GM11168 (cell line): ENCODE results near the gene STXBP4.

Source experiments
- in situ Hi-C: fragments of 300-500 bp; cut with MboI; formaldehyde crosslinking; loops from one replicate; pipeline ENCODE4 v1.12.0; 2022; ENCODE audit warnings: low sequenced_read_pairs; ENCODE audit not compliant: unreplicated experiment

STXBP4 gene

DNA sequence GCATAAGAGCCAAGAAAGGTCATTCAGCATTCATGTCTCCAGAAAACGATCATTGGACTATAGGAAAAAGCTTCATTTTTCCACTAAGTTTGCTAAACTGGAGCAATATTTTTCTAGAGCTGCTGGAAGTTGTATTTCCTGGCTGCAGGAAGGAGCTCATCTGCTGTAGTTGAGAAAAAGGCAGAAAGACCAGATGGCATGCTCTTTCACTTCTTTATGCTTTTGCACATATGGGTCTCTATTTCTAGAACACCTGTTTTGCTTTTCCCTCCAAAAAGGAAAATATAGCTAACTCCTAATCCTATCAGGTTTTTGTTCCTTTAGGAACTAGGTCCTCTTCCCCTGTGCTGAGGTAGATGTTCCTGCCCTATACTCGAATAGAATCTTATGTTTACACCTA is 234.3 kb downstream of the STXBP4 start:
- in situ Hi-C loops, result no loop called here

DNA sequence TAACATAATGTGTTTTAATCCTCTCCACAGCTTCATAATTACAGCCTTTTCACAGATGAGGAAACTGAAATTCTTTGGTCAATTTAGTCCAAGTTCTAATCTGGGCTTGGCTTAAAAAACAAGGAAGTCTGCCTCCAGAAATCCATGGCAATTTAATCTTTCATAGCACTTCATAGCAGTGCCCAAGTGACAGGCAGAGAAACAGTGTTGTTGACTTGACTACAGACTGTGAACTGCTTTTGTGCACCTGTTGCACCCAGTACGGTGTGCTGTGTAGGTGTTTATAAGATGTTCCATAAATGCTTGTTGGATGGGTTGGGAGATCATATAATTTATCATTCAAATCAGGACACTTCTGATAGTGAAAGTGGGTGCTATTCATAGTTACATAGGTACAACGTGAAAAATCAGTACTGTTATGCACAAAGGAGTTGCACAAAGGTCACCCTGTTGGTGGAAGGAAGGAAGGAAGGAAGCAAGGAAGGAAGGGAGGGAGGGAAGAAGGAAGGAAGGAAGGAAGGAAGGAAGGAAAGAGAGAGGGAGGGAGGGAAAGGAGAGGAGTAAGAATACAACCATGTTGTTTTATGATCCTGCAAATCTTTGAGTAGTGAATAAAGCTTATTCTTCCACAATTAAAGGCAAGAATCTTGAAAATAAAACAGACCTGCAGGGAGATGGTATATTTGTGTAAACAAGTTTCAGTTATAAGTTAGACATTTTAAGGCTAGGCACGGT is 239.7 kb downstream of the STXBP4 start:
- in situ Hi-C loops, result no loop called here

DNA sequence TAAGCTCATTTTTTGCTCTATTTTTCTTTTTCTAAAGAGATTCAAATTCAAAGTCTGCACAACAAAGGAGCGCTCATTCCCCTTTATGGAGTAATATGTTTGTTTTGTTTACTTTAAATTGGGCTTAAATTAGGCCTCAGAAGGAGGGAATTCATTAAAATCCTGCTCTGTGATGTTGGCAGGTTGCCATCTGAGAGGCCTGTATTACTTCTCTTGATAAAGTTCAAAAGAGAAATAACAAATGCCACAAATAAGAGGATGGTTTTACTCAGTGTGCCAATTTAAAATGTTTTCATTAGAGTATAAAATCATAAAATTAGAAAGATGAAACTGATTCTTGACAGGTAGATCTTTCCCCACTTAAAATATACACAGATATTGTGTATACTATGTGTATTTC is 241.7 kb downstream of the STXBP4 start:
- in situ Hi-C loops, result loop anchor here (5.0 kb wide), 1 partner anchor 78 kb away; no protein-coding TSS in a partner anchor

DNA sequence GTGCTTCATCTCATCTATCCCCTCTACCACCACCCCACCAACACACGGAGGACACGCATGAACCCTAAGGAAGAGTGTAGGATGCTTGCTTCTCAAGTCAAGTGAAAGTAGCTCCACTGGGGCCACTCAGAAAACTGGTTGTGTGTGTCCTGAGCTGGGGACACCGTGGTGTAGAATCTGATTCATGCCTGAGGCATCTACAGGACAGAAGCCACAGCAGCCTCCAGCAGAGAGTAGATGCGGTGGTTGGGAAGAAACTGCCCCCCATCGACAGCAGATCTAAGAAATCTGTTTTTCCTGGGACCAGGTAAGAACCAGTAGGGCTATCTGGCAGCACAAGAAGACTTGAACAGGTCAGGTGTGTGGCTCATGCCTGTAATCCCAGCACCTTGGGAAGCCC is 244.3 kb downstream of the STXBP4 start:
- in situ Hi-C loops, result loop anchor here (5.0 kb wide), 1 partner anchor 81 kb away; no protein-coding TSS in a partner anchor

DNA sequence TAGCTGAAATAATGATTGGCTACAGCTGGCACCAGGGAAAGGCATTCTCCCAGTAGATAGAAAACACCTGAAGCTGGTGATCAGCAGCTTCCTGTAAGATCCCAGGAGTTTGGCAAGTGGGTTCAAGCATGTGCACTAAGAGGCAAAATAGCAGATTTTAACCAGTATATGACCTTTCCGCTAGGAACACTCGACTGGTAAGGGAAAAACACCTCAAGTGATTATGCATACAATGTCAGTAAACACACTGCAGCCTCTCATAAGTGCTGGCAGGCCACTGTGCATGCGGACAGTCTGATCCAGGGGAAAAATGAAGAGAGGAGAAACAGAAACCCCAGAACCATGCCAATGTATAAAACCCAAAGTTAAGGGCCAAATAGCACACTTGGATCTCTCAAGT is 247.1 kb downstream of the STXBP4 start:
- in situ Hi-C loops, result no loop called here

DNA sequence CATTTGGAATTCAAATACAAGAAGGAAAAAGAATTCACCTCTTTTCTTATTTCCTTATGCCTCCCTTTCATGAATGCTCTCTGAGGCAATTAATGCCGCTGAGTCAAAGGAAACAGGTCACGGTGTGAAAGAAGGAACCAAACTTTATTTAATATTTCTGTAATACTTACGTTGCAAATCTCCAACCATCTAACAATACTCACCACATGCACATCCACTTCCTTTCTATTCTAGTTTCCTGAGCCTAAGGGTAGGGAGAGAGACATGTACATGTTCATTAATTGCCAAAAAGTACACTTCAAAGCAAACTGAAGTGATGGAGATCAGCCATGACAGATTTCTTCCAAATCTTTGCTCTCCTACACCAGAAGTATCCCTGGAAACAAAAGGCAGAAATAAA is 248.3 kb downstream of the STXBP4 start:
- in situ Hi-C loops, result no loop called here

DNA sequence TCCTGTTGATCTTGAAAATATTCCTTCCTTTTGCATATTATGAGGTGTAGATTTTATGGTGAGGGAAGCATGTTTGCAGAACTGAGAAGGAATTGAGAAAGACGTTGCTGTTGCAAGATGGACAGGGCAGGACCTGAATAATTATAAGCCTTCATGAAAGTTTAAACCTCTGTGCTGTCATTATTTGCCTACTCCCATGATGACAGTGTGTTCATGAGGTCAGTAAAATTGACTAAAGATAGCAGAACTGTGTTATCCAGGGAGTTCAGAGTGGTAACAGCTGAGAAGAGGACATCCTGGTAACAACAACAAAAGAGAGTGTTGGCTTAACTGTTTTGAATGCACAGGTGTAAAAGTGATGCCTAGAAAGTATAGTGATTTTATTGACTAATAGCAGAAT is 250.9 kb downstream of the STXBP4 start:
- in situ Hi-C loops, result no loop called here

DNA sequence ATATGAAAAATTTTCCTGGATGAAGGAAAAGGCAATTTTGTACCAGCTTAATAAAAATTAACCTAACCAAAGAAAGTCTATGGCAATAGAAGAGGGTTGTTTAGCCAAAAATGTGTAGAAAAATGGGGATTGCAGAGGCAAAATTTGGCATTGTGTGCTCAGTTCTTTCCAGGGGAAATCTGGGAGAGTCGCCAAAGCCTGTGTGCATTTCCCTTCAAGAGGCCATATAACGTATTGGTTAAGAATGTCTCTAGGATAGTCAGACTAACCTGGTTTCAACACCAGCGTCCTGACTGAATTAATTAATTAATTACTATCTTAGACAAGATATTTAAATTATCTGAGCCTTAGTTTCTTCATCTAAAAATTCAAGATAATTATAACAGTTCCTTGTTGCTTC is 251.4 kb downstream of the STXBP4 start:
- in situ Hi-C loops, result no loop called here
